Stimulated activated naive CD8-positive, alpha-beta T cell treated with anti-CD3 and anti-CD28 coated beads, Interleukin-15, Interleukin-2, amounts not matched to agents 100 ng/mL and 50 ng/mL, for 24 hours (primary cell): Measurements from ENCODE around the gene NLRP12.
"Not testable (repeated sequence)": the region's sequence is repeated elsewhere in the genome, so short reads cannot be mapped to it uniquely, and the experiment has no call there.

Experiments used
- H3K27ac Mint-ChIP-seq: one replicate; pipeline ENCODE4 v1.8.0; 2021; ENCODE audit warnings: mild to moderate bottlenecking, mixed read lengths
- H3K27me3 Mint-ChIP-seq: one replicate; pipeline ENCODE4 v1.8.0; 2021; ENCODE audit warnings: mixed read lengths
- H3K36me3 Mint-ChIP-seq: one replicate; pipeline ENCODE4 v1.8.0; 2021; ENCODE audit warnings: low read depth, mixed read lengths
- H3K4me1 Mint-ChIP-seq: one replicate; pipeline ENCODE4 v1.8.0; 2021; ENCODE audit warnings: low read depth, mixed read lengths
- H3K4me3 Mint-ChIP-seq: one replicate; pipeline ENCODE4 v1.8.0; 2021; ENCODE audit warnings: mild to moderate bottlenecking, mixed read lengths
- H3K9me3 Mint-ChIP-seq: one replicate; pipeline ENCODE4 v1.8.0; 2021; ENCODE audit warnings: mixed read lengths

The NLRP12 gene

GRCh38 chr19:53849237-53849676 lies 25.1 kb upstream of the NLRP12 start:
- no peak overlapping the region for H3K4me3 Mint-ChIP-seq
- H3K4me1 Mint-ChIP-seq: peaks cover 7% of the 10 kb centered on the region
- no peaks in the 10 kb centered on the region for H3K9me3 Mint-ChIP-seq
- H3K36me3 Mint-ChIP-seq: no peaks in the 10 kb centered on the region
- no peak overlapping the region for H3K27ac Mint-ChIP-seq
- peaks cover 35% of the 10 kb centered on the region for H3K27me3 Mint-ChIP-seq

GRCh38 chr19:53847555-53847954 lies 23.4 kb upstream of the NLRP12 start:
- peaks cover 3% of the 10 kb centered on the region for H3K4me1 Mint-ChIP-seq
- peaks cover 31% of the 10 kb centered on the region for H3K27me3 Mint-ChIP-seq
- H3K9me3 Mint-ChIP-seq: no peaks in the 10 kb centered on the region
- H3K36me3 Mint-ChIP-seq: no peaks in the 10 kb centered on the region
- no peak overlapping the region for H3K27ac Mint-ChIP-seq
- H3K4me3 Mint-ChIP-seq: no peak overlapping the region

GRCh38 chr19:53844849-53845246 lies 20.7 kb upstream of the NLRP12 start:
- H3K27me3 Mint-ChIP-seq: peaks cover 20% of the 10 kb centered on the region
- H3K4me1 Mint-ChIP-seq: no peaks in the 10 kb centered on the region
- H3K9me3 Mint-ChIP-seq: no peaks in the 10 kb centered on the region
- H3K4me3 Mint-ChIP-seq: no peak overlapping the region
- no peak overlapping the region for H3K27ac Mint-ChIP-seq
- no peaks in the 10 kb centered on the region for H3K36me3 Mint-ChIP-seq

GRCh38 chr19:53840914-53841313 lies 16.8 kb upstream of the NLRP12 start:
- H3K4me3 Mint-ChIP-seq, H3K27me3 Mint-ChIP-seq, H3K9me3 Mint-ChIP-seq: not testable (repeated sequence)

GRCh38 chr19:53840241-53840640 lies 16.1 kb upstream of the NLRP12 start:
- not testable (repeated sequence) for H3K4me3 Mint-ChIP-seq, H3K27ac Mint-ChIP-seq

More at GRCh38 chr19:53840914-53841313, 16.8 kb upstream of the NLRP12 start:
- not testable (repeated sequence) for H3K36me3 Mint-ChIP-seq, H3K4me1 Mint-ChIP-seq, H3K27ac Mint-ChIP-seq

GRCh38 chr19:53838446-53838845 lies 14.3 kb upstream of the NLRP12 start:
- peaks cover 12% of the 10 kb centered on the region for H3K27me3 Mint-ChIP-seq
- not testable (repeated sequence) for H3K4me3 Mint-ChIP-seq, H3K27ac Mint-ChIP-seq, H3K9me3 Mint-ChIP-seq, H3K36me3 Mint-ChIP-seq, H3K4me1 Mint-ChIP-seq

More at GRCh38 chr19:53840241-53840640, 16.1 kb upstream of the NLRP12 start:
- not testable (repeated sequence) for H3K27me3 Mint-ChIP-seq, H3K9me3 Mint-ChIP-seq, H3K4me1 Mint-ChIP-seq, H3K36me3 Mint-ChIP-seq

GRCh38 chr19:53832861-53833260 lies 8.7 kb upstream of the NLRP12 start:
- peaks cover 35% of the 10 kb centered on the region for H3K27me3 Mint-ChIP-seq
- H3K27ac Mint-ChIP-seq, H3K9me3 Mint-ChIP-seq, H3K36me3 Mint-ChIP-seq, H3K4me3 Mint-ChIP-seq, H3K4me1 Mint-ChIP-seq: not testable (repeated sequence)

- Mint-ChIP-seq H3K9me3 (no peaks in the 10 kb centered on the region), H3K27ac (no peak overlapping the region), H3K4me3 (no peak overlapping the region), H3K27me3 (peaks cover 43% of the 10 kb centered on the region), H3K4me1 (no peaks in the 10 kb centered on the region), H3K36me3 (no peaks in the 10 kb centered on the region)
Observed at GRCh38 chr19:53828531-53828930, 4.4 kb upstream of the NLRP12 start.

- Mint-ChIP-seq H3K36me3 (no peaks in the 10 kb centered on the region), H3K4me3 (no peak overlapping the region), H3K4me1 (no peaks in the 10 kb centered on the region), H3K9me3 (no peaks in the 10 kb centered on the region), H3K27ac (no peak overlapping the region), H3K27me3 (peaks cover 29% of the 10 kb centered on the region)
Observed at GRCh38 chr19:53826876-53827275, 2.8 kb upstream of the NLRP12 start.

GRCh38 chr19:53823380-53824120 lies 564 bp downstream of the NLRP12 start:
- no peaks in the 10 kb centered on the region for H3K9me3 Mint-ChIP-seq
- no peaks in the 10 kb centered on the region for H3K36me3 Mint-ChIP-seq
- H3K4me3 Mint-ChIP-seq: peak overlapping the region; percentile 36
- no peak overlapping the region for H3K27ac Mint-ChIP-seq
- peaks cover 15% of the 10 kb centered on the region for H3K27me3 Mint-ChIP-seq
- no peaks in the 10 kb centered on the region for H3K4me1 Mint-ChIP-seq

GRCh38 chr19:53819861-53820260 lies 4.3 kb downstream of the NLRP12 start:
- H3K4me3 Mint-ChIP-seq: no peak overlapping the region
- peaks cover 12% of the 10 kb centered on the region for H3K27me3 Mint-ChIP-seq
- H3K4me1 Mint-ChIP-seq: no peaks in the 10 kb centered on the region
- no peaks in the 10 kb centered on the region for H3K9me3 Mint-ChIP-seq
- H3K27ac Mint-ChIP-seq: no peak overlapping the region
- H3K36me3 Mint-ChIP-seq: no peaks in the 10 kb centered on the region

- no peaks in the 10 kb centered on the region for H3K9me3 Mint-ChIP-seq
Observed at GRCh38 chr19:53818756-53819155, 5.4 kb downstream of the NLRP12 start.

GRCh38 chr19:53813996-53814395 lies 10.1 kb downstream of the NLRP12 start:
- Mint-ChIP-seq H3K9me3 (no peaks in the 10 kb centered on the region), H3K27me3 (no peaks in the 10 kb centered on the region), H3K4me1 (no peaks in the 10 kb centered on the region), H3K27ac (no peak overlapping the region), H3K4me3 (no peak overlapping the region), H3K36me3 (no peaks in the 10 kb centered on the region)

More at GRCh38 chr19:53818756-53819155, 5.4 kb downstream of the NLRP12 start:
- Mint-ChIP-seq H3K27me3 (peaks cover 3% of the 10 kb centered on the region), H3K36me3 (no peaks in the 10 kb centered on the region), H3K4me3 (no peak overlapping the region), H3K4me1 (no peaks in the 10 kb centered on the region), H3K27ac (no peak overlapping the region)

GRCh38 chr19:53812335-53812734 lies 11.8 kb downstream of the NLRP12 start:
- Mint-ChIP-seq H3K9me3 (no peaks in the 10 kb centered on the region), H3K27ac (no peak overlapping the region), H3K36me3 (no peaks in the 10 kb centered on the region), H3K27me3 (no peaks in the 10 kb centered on the region), H3K4me3 (no peak overlapping the region), H3K4me1 (no peaks in the 10 kb centered on the region)

- Mint-ChIP-seq H3K9me3 (no peaks in the 10 kb centered on the region), H3K4me1 (no peaks in the 10 kb centered on the region), H3K36me3 (no peaks in the 10 kb centered on the region), H3K4me3 (no peak overlapping the region), H3K27me3 (no peaks in the 10 kb centered on the region), H3K27ac (no peak overlapping the region)
Observed at GRCh38 chr19:53810891-53811290, 13.2 kb downstream of the NLRP12 start.

GRCh38 chr19:53810187-53810546 lies 13.9 kb downstream of the NLRP12 start:
- Mint-ChIP-seq H3K36me3 (no peaks in the 10 kb centered on the region), H3K9me3 (no peaks in the 10 kb centered on the region), H3K27me3 (no peaks in the 10 kb centered on the region), H3K4me3 (no peak overlapping the region), H3K4me1 (no peaks in the 10 kb centered on the region), H3K27ac (no peak overlapping the region)
